NCI-H748 treated with DMSO at 0.1 percent for 48 hours (cell line): Measurements from ENCODE around the gene HIGD1C.
A peak's percentile ranks its signal among the peaks of the same experiment; 100 is the strongest.
"Not testable (repeated sequence)": the region's sequence is repeated elsewhere in the genome, so short reads cannot be mapped to it uniquely, and the experiment has no call there.

Experiments
- DNase-seq: peaks from one replicate; lab custom pipeline; 2025; lab: John Stamatoyannopoulos, UW

Gene HIGD1C

GRCh38 chr12:50933459-50934124, 18.8 kb upstream of the HIGD1C start:
- DNase-seq: no peak

GRCh38 chr12:50934371-50934851, 17.9 kb upstream of the HIGD1C start:
- DNase-seq: no peak

- DNase-seq: no peak
These were observed 17.1 kb upstream of the HIGD1C start for GRCh38 chr12:50934981-50935807.

GRCh38 chr12:50936821-50937530, 15.4 kb upstream of the HIGD1C start:
- no peak for DNase-seq

- DNase-seq: no peak
These were observed 14.7 kb upstream of the HIGD1C start for GRCh38 chr12:50937653-50938052.

- no peak for DNase-seq
These were observed 4.3 kb upstream of the HIGD1C start for GRCh38 chr12:50947933-50948626.

GRCh38 chr12:50948798-50949197, 3.5 kb upstream of the HIGD1C start:
- no peak for DNase-seq

- no peak for DNase-seq
These were observed 2.5 kb upstream of the HIGD1C start for GRCh38 chr12:50949801-50950302.

- no peak for DNase-seq
These were observed 1.2 kb upstream of the HIGD1C start for GRCh38 chr12:50951112-50951511.

- peak; percentile 48 for DNase-seq
These were observed 703 bp downstream of the HIGD1C start for GRCh38 chr12:50953047-50953446.

- not testable (repeated sequence) for DNase-seq
These were observed 2.4 kb downstream of the HIGD1C start for GRCh38 chr12:50954789-50955188.

- no peak for DNase-seq
These were observed 2.9 kb downstream of the HIGD1C start for GRCh38 chr12:50955288-50955687.

- no peak for DNase-seq
These were observed 3.4 kb downstream of the HIGD1C start for GRCh38 chr12:50955697-50956096.

- DNase-seq: no peak
These were observed 7.8 kb downstream of the HIGD1C start for GRCh38 chr12:50960130-50960529.

- DNase-seq: no peak
These were observed 9.4 kb downstream of the HIGD1C start for GRCh38 chr12:50961708-50962107.

GRCh38 chr12:50964432-50964831, 12.1 kb downstream of the HIGD1C start:
- DNase-seq: no peak

GRCh38 chr12:50971946-50972345, 19.6 kb downstream of the HIGD1C start:
- DNase-seq: no peak

- no peak for DNase-seq
These were observed 27.2 kb downstream of the HIGD1C start for GRCh38 chr12:50979369-50980052.

GRCh38 chr12:50980545-50980944, 28.2 kb downstream of the HIGD1C start:
- DNase-seq: no peak

- DNase-seq: no peak
These were observed 29.2 kb downstream of the HIGD1C start for GRCh38 chr12:50981319-50982239.
